ENCODE results near the gene ANKRD11.
"Not testable (repeated sequence)": the region's sequence is repeated elsewhere in the genome, so short reads cannot be mapped to it uniquely, and the experiment has no call there.

The ANKRD11 gene

GRCh38 chr16:89396156-89396555 is 94.2 kb downstream of the ANKRD11 start:
- Histone ChIP-seq H3K4me1 (ENCODE audit: insufficient read depth, poor library complexity, severe bottlenecking) (peaks cover 40% of the 10 kb centered on the region), H3K9me3 (ENCODE audit: severe bottlenecking) (no peaks in the 10 kb centered on the region), H3K4me3 (ENCODE audit: severe bottlenecking) (no peak overlapping the region), H3K36me3 (ENCODE audit: low read depth) (peaks cover 19% of the 10 kb centered on the region), H3K27ac (ENCODE audit: poor library complexity, severe bottlenecking) (peak overlapping the region; percentile 90), H3K27me3 (ENCODE audit: insufficient read depth, poor library complexity, severe bottlenecking) (no peaks in the 10 kb centered on the region)
- ATAC-seq (ENCODE audit: low read depth) (no peak), DNase-seq (ENCODE audit: low spot score) (no peak)
- no peak for TF ChIP-seq CTCF (IDR thresholded peaks at IDR 0.05; ENCODE audit: poor library complexity, severe bottlenecking)

- Histone ChIP-seq H3K9me3 (ENCODE audit: severe bottlenecking) (no peaks in the 10 kb centered on the region), H3K4me1 (ENCODE audit: insufficient read depth, poor library complexity, severe bottlenecking) (peaks cover 40% of the 10 kb centered on the region), H3K27ac (ENCODE audit: poor library complexity, severe bottlenecking) (peak overlapping the region; percentile 90), H3K27me3 (ENCODE audit: insufficient read depth, poor library complexity, severe bottlenecking) (no peaks in the 10 kb centered on the region), H3K36me3 (ENCODE audit: low read depth) (peaks cover 23% of the 10 kb centered on the region), H3K4me3 (ENCODE audit: severe bottlenecking) (no peak overlapping the region)
- peak; percentile 93 for ATAC-seq (ENCODE audit: low read depth)
- DNase-seq (ENCODE audit: low spot score): peak; percentile 93
- no peak for TF ChIP-seq CTCF (IDR thresholded peaks at IDR 0.05; ENCODE audit: poor library complexity, severe bottlenecking)
Observed at GRCh38 chr16:89395150-89396142, 94.9 kb downstream of the ANKRD11 start.

DNA sequence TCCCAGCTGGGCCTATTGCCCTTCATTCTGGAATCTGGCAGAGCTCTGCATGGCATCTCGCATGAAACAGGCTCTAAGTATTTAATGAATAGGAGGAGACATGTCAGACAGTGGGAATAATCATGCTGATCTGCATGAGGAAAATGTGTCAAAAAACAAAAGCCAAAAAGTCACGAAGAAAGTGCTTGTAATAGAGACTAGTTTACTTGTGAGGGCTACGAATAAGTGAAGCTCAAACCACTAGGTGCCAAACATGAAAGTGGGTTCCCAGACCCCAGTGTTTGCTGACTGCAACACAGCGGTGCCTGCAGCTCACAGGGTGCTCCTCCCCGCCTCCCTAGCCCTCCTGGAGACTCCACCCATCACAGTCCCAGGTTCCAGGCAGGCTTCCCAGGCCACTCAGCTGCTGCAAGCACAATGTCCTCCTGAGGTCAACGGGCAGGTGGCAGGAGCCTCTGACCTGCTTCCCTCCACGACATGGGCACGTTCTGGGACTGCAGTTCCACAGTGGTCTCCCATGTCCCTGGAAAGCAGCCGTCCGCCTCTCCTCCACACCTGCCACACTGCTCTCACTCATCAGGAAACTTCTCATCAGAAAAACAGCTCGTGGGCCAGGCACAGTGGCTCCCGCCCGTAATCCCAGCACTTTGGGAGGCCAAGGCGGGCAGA is 96.5 kb downstream of the ANKRD11 start:
- H3K27ac ChIP-seq (ENCODE audit: poor library complexity, severe bottlenecking): peak overlapping the region; percentile 90
- no peak for ATAC-seq (ENCODE audit: low read depth)
- TF ChIP-seq CTCF (IDR thresholded peaks at IDR 0.05; ENCODE audit: poor library complexity, severe bottlenecking): no peak
- H3K4me1 ChIP-seq (ENCODE audit: insufficient read depth, poor library complexity, severe bottlenecking): peaks cover 40% of the 10 kb centered on the region
- H3K36me3 ChIP-seq (ENCODE audit: low read depth): peaks cover 26% of the 10 kb centered on the region
- no peak overlapping the region for H3K4me3 ChIP-seq (ENCODE audit: severe bottlenecking)
- H3K9me3 ChIP-seq (ENCODE audit: severe bottlenecking): no peaks in the 10 kb centered on the region
- H3K27me3 ChIP-seq (ENCODE audit: insufficient read depth, poor library complexity, severe bottlenecking): no peaks in the 10 kb centered on the region
- no peak for DNase-seq (ENCODE audit: low spot score)

DNA sequence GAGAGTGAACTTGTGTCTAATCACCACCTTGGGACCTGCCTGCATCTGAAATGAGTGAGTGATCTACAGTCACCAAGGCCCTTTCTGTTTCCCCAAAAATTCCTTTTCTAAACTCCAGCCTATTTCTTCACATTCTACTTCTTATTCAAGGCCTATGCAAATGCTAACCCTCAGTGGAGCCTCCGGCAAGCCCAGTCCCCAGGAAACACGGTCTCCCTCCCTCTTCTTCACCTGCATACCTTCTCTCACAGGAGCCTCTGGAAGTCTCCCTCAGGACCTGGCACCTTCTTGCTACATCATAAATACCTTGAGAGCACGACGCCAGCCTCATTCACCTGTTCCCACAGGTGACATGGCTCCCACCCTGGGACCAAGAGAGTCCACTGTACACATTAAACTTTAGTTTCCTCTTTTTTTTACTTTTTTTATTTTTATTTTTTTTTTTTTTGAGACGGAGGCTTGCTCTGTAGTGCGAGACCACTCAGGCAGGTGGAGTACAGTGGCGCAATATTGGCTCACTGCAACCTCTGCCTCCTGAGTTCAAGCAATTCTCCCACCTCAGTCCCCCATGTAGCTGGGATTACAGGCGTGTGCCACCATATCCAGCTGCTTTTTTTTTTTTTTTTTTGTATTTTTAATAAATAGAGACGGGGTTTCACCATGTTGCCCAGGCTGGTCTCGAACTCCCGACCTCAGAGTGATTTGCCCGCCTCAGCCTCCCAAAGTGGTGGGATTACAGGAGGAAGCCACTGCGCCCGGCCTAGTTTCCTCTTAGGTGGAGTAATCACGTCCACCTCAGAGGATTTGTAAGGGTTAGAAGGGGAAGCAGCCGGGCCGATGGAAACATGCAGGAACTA is 97.3 kb downstream of the ANKRD11 start:
- H3K27me3 ChIP-seq (ENCODE audit: insufficient read depth, poor library complexity, severe bottlenecking): no peaks in the 10 kb centered on the region
- no peak for DNase-seq (ENCODE audit: low spot score)
- peaks cover 24% of the 10 kb centered on the region for H3K36me3 ChIP-seq (ENCODE audit: low read depth)
- peak overlapping the region; percentile 90 for H3K27ac ChIP-seq (ENCODE audit: poor library complexity, severe bottlenecking)
- ATAC-seq (ENCODE audit: low read depth): no peak
- TF ChIP-seq CTCF (IDR thresholded peaks at IDR 0.05; ENCODE audit: poor library complexity, severe bottlenecking): no peak
- H3K4me3 ChIP-seq (ENCODE audit: severe bottlenecking): no peak overlapping the region
- no peaks in the 10 kb centered on the region for H3K9me3 ChIP-seq (ENCODE audit: severe bottlenecking)
- peaks cover 40% of the 10 kb centered on the region for H3K4me1 ChIP-seq (ENCODE audit: insufficient read depth, poor library complexity, severe bottlenecking)

DNA sequence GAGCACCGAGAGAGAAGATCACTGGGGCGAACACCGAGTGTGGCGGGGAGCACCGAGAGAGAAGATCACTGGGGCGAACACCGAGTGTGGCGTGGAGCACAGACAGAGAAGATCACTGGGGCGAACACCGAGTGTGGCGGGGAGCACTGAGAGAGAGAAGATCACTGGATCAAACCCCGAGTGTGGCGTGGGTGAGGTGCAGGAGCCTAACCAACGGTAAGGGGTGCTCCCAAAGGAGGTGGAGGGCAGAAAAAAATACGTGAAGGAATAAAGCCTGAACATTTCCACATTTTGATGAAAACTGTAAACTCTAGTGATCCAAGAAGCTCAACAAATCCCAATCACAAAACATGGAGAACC is 100.2 kb downstream of the ANKRD11 start:
- H3K27ac ChIP-seq (ENCODE audit: poor library complexity, severe bottlenecking); H3K4me3 ChIP-seq (ENCODE audit: severe bottlenecking); DNase-seq (ENCODE audit: low spot score); H3K27me3 ChIP-seq (ENCODE audit: insufficient read depth, poor library complexity, severe bottlenecking); H3K9me3 ChIP-seq (ENCODE audit: severe bottlenecking); ATAC-seq (ENCODE audit: low read depth): not testable (repeated sequence)
- Histone ChIP-seq H3K4me1 (ENCODE audit: insufficient read depth, poor library complexity, severe bottlenecking) (peaks cover 31% of the 10 kb centered on the region), H3K36me3 (ENCODE audit: low read depth) (peaks cover 26% of the 10 kb centered on the region)

DNA sequence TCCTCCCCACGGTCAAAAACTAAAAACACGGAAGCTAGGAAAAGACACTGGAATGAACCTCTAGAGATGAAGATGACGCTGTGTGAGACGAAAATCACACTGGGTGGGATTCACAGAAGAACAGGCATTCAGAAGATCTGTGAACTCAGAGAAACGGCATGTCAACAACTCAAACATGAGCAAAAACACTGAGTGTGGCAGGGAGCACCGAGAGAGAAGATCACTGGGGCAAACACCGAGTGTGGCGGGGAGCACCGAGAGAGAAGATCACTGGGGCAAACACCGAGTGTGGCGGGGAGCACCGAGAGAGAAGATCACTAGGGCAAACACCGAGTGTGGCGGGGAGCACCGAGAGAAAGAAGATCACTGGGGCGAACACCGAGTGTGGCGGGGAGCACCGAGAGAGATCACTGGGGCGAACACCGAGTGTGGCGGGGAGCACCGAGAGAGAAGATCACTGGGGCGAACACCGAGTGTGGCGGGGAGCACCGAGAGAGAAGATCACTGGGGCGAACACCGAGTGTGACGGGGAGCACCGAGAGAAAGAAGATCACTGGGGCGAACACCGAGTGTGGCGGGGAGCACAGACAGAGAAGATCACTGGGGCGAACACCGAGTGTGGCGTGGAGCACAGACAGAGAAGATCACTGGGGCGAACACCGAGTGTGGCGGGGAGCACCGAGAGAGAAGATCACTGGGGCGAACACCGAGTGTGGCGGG is 100.7 kb downstream of the ANKRD11 start:
- H3K27ac ChIP-seq (ENCODE audit: poor library complexity, severe bottlenecking); H3K9me3 ChIP-seq (ENCODE audit: severe bottlenecking); ATAC-seq (ENCODE audit: low read depth); H3K27me3 ChIP-seq (ENCODE audit: insufficient read depth, poor library complexity, severe bottlenecking); DNase-seq (ENCODE audit: low spot score); H3K4me3 ChIP-seq (ENCODE audit: severe bottlenecking): not testable (repeated sequence)
- peaks cover 28% of the 10 kb centered on the region for H3K4me1 ChIP-seq (ENCODE audit: insufficient read depth, poor library complexity, severe bottlenecking)
- H3K36me3 ChIP-seq (ENCODE audit: low read depth): peaks cover 26% of the 10 kb centered on the region
